ENCODE data around the gene ERLIN1. TPM values are rescaled to one million over a fixed set of nuclear protein-coding genes. Genes with fewer than 3 reads are reported as not detected.
"Not testable (repeated sequence)": the region's sequence is repeated elsewhere in the genome, so short reads cannot be mapped to it uniquely, and the experiment has no call there.

The ERLIN1 gene
- total RNA-seq, 1 donor from 2014 or later, result 17.2 TPM

GRCh38 chr10:100129424-100129823, 56.4 kb downstream of the ERLIN1 start:
- TF ChIP-seq CTCF (conservative IDR thresholded peaks at IDR 0.05; ENCODE audit: low read depth, low read length), result no peak
- no peak for DNase-seq (ENCODE audit: low read depth)
- H3K4me3 ChIP-seq (ENCODE audit: low read depth, low read length), result no peak overlapping the region

GRCh38 chr10:100128951-100129350, 56.9 kb downstream of the ERLIN1 start:
- H3K4me3 ChIP-seq (ENCODE audit: low read depth, low read length), result no peak overlapping the region
- TF ChIP-seq CTCF (conservative IDR thresholded peaks at IDR 0.05; ENCODE audit: low read depth, low read length), result no peak
- DNase-seq (ENCODE audit: low read depth), result no peak

- not testable (repeated sequence) for DNase-seq (ENCODE audit: low read depth)
Observed at GRCh38 chr10:100125335-100125734, 60.5 kb downstream of the ERLIN1 start.

GRCh38 chr10:100124097-100124496, 61.7 kb downstream of the ERLIN1 start:
- DNase-seq (ENCODE audit: low read depth), result no peak
- TF ChIP-seq CTCF (conservative IDR thresholded peaks at IDR 0.05; ENCODE audit: low read depth, low read length), result no peak
- no peak overlapping the region for H3K4me3 ChIP-seq (ENCODE audit: low read depth, low read length)

More at GRCh38 chr10:100125335-100125734, 60.5 kb downstream of the ERLIN1 start:
- not testable (repeated sequence) for H3K4me3 ChIP-seq (ENCODE audit: low read depth, low read length)

- TF ChIP-seq CTCF (conservative IDR thresholded peaks at IDR 0.05; ENCODE audit: low read depth, low read length), result no peak
- no peak overlapping the region for H3K4me3 ChIP-seq (ENCODE audit: low read depth, low read length)
- no peak for DNase-seq (ENCODE audit: low read depth)
Observed at GRCh38 chr10:100122780-100123179, 63.0 kb downstream of the ERLIN1 start.

- TF ChIP-seq CTCF (conservative IDR thresholded peaks at IDR 0.05; ENCODE audit: low read depth, low read length), result no peak
Observed at GRCh38 chr10:100120550-100120949, 65.3 kb downstream of the ERLIN1 start.

GRCh38 chr10:100119726-100120125, 66.1 kb downstream of the ERLIN1 start:
- H3K4me3 ChIP-seq (ENCODE audit: low read depth, low read length), result no peak overlapping the region
- no peak for DNase-seq (ENCODE audit: low read depth)
- no peak for TF ChIP-seq CTCF (conservative IDR thresholded peaks at IDR 0.05; ENCODE audit: low read depth, low read length)

More at GRCh38 chr10:100120550-100120949, 65.3 kb downstream of the ERLIN1 start:
- H3K4me3 ChIP-seq (ENCODE audit: low read depth, low read length), result no peak overlapping the region
- DNase-seq (ENCODE audit: low read depth), result no peak
